Upper lobe of left lung (tissue), 4 donors: ENCODE measurements around the gene PCIF1.

Source experiments
- EP300 ChIP-seq, 4 donors: sonication (generic); formaldehyde crosslinking; IDR thresholded peaks; one replicate each; pipeline ENCODE4 v1.5.1; 2017; ENCODE audit warnings: antibody characterized with exemption in 4 of 4, control low read depth in 2 of 4
- POLR2A ChIP-seq, 4 donors: fragments of 450-650 bp; IDR thresholded peaks; one replicate each; pipeline ENCODE4 v1.5.1; 2016 to 2017; ENCODE audit warnings: antibody characterized with exemption in 4 of 4, mild to moderate bottlenecking in 2 of 4
- POLR2AphosphoS5 ChIP-seq, 2 donors: sonication (generic); formaldehyde crosslinking; IDR thresholded peaks; one replicate each; pipeline ENCODE4 v1.5.1; 2017; ENCODE audit warnings: antibody characterized with exemption in 2 of 2
- TF ChIP-seq, protein P1 (sequence below), 6 experiments: fragments of 450-650 bp in 4 of 6; fragments of 200-600 bp in 2 of 6; sonication (generic) in 2 of 6; IDR thresholded peaks; one replicate each; pipeline ENCODE4 v1.5.1; 2016 to 2019; ENCODE audit warnings: antibody characterized with exemption in 6 of 6

GRCh38 chr20:45886590-45887345 is 47.7 kb upstream of the PCIF1 start:
- TF ChIP-seq, protein P1, sequence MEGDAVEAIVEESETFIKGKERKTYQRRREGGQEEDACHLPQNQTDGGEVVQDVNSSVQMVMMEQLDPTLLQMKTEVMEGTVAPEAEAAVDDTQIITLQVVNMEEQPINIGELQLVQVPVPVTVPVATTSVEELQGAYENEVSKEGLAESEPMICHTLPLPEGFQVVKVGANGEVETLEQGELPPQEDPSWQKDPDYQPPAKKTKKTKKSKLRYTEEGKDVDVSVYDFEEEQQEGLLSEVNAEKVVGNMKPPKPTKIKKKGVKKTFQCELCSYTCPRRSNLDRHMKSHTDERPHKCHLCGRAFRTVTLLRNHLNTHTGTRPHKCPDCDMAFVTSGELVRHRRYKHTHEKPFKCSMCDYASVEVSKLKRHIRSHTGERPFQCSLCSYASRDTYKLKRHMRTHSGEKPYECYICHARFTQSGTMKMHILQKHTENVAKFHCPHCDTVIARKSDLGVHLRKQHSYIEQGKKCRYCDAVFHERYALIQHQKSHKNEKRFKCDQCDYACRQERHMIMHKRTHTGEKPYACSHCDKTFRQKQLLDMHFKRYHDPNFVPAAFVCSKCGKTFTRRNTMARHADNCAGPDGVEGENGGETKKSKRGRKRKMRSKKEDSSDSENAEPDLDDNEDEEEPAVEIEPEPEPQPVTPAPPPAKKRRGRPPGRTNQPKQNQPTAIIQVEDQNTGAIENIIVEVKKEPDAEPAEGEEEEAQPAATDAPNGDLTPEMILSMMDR (IDR thresholded peaks at IDR 0.05) = no peak
- TF ChIP-seq POLR2AphosphoS5 (IDR thresholded peaks at IDR 0.05) = no peak
- TF ChIP-seq POLR2A (IDR thresholded peaks at IDR 0.05) = no peak
- no peak for TF ChIP-seq EP300 (IDR thresholded peaks at IDR 0.05)
